ENCODE measurements around the gene TSPAN32.

Gene TSPAN32

DNA sequence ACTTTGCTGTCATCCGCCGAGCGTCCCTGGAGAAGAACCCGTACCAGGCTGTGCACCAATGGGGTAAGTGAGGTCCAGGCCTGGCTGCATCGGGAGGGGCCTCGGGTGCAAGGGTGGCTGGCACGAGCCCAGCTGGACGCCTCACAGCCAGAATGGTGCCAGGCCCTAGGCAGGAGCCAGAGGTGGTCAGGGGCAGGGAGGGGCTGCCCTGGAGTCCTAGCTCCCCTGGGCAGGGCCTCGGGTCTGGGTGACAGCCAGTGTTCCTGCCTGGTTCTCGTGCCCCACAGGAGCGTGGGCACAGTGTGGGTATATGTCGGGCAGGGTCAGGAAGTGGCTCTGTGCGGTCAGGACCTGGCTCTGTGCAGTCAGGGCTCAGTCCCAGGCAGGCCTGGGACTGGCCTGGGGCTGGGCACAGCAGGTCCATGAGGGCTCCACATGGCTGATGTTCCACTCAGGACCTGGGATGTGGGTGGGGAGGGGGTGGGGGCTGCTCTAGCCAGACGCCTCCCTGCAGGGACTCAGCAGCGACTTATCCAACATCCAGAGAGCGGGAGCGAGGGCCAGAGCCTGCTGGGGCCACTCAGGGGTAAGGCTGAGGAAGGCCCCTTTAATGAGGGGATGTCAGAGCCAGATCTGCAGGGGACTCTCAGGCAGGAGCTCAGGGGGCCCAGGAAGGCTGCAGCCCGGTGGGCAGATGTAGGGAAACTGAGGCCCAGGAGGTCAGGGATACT lies 1.2 kb downstream of the TSPAN32 start:
- DNase-seq (ENCODE audit: extremely low read depth in 1 of 2, low read depth in 1 of 2), result no peak

DNA sequence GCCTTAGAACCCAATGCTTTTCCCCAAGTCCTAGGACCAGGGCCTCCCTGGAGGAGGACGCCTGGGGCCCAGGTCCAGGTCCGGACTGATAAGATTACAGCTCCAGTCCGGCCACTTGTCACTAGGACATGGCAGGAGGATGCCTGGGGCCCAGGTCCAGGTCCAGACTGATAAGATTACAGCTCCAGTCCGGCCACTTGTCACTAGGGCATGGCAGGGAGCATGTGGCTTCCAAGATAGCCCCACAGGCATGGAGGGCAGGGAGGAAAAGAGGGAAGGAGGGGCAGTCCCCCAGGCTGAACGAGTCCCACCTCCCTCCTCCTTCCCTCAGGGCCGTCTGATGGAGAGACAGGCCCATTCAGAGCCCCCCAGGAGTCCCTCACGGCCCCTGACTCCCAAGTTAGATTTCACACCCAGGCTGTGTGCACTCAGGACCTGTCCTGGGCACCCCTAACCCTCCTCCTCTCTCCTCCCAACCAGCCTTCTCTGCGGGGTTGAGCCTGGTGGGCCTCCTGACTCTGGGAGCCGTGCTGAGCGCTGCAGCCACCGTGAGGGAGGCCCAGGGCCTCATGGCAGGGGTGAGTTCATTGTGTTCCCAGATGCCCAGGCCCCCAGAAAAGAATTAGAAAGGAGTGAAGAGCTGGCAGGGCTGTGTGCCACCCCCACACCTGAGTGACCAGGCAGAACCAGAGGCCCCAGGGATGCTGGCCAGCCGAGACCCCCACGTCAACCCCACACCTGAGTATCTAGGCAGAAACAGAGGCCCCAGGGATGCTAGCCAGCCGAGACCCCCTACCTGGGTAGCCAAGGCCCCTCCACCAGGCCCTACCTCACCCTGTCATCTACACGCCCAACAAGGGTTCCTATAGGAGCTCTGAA lies 2.1 kb downstream of the TSPAN32 start:
- DNase-seq (ENCODE audit: extremely low read depth in 1 of 2, low read depth in 1 of 2), result no peak

DNA sequence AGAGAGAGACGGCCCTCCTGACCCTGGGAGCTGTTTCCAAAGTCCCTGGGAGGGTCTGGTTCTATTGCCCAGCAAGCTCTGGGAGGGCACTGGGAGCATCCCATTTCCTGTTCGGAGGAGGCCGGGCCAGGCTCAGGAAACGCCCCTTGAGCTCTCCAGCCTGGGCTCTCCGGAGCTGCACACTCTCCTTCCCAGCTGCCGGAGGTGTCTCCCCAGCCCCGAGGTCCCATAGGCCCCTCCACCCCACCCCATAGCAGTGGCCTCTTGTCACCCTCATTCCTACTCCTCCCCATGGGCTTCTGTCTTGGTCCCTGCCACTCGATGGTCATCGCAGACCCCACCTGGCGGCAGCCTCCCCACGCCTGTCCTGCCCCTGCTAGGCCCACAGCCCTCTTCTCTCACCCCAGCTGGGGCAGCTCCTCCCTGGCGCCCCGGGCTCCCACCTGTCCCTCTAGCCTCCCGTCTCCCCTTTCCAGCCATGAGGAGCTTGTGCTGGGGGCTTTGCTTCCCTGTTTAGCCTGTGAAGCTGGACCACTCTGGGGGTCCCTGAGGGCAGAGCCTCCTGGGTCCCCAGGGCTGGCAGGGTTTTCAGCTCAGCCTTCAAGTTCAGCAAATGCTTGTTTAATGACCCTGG lies 2.8 kb downstream of the TSPAN32 start:
- DNase-seq (ENCODE audit: extremely low read depth in 1 of 2, low read depth in 1 of 2), result no peak

DNA sequence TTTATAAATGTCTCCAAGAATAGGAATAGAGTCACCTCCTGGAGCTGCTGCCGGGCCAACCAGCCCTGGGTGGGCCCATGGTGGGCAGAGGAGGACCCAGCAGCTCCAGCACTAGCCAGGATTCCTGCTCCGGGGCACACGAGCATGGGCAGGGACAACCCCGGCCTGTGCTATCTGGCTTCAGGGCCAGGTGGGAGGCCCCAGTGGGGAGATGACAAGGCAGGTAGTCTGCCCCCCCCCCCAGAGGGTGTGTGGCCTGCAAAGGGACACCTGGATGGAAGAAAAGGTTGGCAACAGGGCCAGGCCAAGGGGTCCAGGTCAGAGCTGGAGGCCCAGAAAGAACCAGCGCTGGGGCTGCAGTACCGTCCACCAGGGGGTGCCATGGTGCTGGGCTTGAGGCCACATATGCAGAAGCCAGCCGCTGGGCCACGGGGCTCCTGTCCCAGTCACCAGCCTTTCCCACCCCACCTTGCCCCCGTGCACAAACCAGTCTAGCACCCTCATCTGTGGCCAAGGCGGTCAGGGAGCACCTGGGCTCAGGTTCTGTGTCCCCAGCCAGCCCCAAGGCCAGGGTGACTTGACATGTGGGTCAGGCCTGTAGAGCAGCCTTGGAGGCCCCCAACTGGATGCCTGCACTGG lies 3.4 kb downstream of the TSPAN32 start:
- DNase-seq (ENCODE audit: extremely low read depth in 1 of 2, low read depth in 1 of 2), result peak; percentile 59 to 76

DNA sequence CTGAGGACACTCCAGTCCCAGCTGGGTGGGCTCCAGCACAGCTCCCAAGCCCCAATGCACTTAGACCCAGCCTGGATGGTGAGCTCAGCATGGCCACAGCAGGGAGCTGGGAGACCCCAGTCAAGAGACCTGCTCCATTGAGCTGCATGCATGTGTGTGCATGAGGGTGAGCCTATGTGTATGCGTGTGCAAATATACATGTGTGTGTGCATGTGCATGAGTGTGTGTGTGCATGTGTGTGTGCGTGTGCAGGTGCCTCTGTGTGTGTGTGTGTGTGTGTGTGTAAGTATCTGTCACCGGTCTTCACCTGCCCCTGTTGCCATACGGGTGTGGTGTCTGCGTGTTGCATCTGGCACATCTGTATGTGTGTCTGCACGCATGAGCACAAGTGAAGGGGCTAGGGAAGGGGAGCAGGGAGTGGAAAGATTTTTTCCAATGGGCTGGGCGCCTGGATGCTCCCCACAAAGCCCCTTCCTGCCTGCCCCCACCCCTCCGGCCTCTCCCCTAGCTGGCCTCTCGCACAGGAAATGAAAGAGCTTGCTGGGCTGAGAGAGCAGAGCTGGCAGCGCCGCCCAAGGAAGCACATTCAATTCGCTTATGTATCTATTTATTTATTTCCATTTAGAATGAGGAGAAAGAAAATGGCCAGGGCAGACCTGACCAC lies 4.1 kb downstream of the TSPAN32 start:
- DNase-seq (ENCODE audit: extremely low read depth in 1 of 2, low read depth in 1 of 2), result no peak

DNA sequence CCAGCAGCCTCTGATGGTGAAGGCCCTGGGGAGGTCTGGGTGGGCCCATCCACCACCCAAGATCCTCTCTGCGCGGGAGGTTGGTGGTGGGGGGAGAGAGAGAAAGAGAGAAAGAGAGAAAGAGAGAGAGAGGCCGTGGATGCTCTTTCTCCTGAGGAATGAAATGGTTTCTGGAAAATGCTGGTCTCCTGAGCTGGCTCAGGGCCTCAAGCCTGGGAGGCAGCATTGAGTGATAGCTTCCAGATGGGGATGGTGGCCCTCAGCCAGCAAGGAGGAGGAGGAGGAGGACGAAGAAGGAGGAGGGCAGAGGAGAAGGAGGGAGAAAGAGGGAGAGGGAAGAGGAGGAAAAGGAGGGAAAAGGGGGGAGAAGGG lies 4.6 kb downstream of the TSPAN32 start:
- no peak for DNase-seq (ENCODE audit: extremely low read depth in 1 of 2, low read depth in 1 of 2)

DNA sequence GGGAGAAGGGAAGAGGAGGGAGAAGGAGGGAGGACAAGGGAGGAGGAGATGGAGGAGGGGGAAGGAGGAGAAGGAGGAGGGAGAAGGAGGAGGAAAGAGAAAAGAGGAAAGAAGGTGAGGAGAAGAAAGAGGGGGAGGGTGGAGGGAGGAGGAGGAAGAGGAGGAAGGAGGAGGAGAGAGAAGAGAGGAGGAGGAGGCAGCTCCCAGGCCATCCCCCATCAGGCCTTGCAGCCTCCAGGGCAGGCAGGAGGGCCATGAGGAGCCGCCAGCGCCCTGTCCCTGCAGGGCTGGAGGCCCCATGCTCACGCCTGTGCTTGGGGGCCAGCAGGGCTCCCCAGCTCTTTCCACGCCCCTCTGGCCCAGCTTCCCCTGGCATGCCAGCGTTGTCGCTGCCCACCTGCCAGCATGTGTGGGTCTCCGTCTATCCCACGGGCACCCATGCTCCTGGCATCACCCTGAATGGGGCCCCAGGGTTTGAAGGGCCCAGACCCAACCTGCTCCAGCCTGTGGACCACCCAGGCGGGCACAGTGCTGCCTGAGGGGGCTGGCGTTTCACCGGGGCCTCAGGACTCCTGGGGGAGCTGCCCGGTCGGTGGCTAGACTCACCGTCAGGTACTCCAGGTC lies 5.2 kb downstream of the TSPAN32 start:
- DNase-seq (ENCODE audit: extremely low read depth in 1 of 2, low read depth in 1 of 2), result no peak

DNA sequence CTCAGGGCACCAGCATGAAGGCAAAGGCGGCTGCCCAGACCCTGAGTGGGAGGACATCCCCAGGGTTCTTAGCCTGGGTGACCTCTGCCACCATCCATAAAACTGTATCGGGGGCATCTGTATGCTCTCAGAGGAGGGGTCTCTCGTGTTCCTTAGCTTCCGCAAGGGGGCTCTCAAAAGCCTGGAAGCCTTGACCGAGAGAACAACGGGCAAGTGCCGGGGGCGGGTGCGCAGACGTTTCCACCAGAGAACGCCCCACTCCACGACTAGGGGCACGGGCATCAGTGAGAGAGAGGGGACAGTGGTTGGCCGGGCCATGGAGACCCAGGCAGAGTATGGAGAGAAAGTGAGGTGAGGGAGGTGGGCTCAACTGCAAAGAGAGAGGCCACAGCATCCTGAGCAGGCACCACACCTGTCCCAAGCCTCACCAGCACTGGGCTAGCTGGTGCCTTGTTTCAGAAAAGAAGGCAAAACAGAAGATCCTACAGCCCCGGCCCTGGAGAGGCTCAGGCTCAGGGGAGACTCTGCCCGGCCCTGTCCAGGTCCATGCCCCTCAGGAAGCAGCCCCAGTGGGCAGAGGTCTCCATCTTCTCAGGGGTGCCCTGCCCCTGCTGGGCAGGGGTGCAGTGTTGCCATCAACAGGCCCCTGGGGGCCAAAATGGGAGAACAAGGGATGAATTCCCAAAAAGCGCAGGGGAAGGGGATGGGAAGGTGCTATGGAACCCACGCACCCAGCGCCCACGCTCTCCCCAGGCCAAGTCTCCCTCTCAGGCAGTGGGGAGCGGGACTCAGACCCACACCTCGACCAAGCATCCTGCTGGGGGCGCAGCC lies 5.9 kb downstream of the TSPAN32 start:
- DNase-seq (ENCODE audit: extremely low read depth in 1 of 2, low read depth in 1 of 2), result no peak

DNA sequence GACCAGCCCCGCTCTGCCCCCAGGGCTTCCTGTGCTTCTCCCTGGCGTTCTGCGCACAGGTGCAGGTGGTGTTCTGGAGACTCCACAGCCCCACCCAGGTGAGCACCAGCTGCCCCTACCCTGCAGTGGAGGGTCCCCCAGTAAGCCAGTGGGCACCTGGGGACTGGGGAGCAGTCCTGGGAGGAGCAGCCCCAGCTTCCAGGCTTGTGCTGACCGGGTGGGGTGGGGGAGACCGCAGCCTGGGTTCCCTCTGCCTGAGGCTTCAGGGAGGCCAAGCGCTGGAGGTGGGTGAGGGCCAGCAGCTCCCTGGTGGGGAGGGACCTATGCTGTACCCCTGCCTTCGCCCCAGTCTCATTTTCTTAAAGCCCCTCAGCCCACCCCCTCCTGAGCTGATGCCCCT lies 6.9 kb downstream of the TSPAN32 start:
- no peak for DNase-seq (ENCODE audit: extremely low read depth in 1 of 2, low read depth in 1 of 2)

DNA sequence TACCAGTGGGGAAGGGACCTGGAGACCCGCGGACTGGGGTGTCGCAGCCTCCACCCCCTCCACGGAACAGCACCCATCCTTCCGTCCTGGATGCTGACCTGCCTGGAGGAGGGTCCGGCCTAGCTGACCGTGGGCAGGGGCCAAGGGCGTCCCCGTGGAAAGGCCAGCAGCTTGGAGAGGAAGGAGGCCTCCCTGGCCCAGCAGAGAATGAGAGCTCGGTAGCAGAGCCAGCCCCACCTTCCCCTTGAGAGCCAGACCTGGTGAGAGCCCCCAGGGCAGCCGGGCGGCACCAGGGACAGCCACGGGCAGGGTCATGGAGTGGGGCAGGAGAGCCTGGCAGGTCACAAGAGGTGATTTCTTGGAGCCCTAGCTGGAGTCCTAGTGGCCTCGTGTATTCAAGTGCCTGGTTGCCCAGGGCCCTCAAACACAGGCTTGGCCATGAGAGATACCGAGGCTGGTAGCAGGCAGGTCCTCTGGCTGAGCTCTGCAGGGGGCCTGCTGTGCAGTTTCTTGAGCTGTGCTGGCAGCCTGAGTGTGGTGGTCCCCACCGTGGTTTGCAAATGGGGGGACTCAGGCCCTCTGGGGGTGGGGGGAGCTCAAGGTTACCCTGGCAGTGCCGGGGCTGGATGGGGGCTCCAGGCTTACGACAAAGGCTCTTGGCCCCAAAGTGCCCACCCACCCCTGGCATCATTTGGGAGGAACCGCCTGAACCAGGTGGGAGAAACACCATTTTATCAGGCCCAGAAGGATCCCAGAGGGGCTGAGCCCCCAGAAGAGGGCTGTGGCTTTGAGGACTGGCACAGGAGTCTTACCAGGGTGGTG lies 7.6 kb downstream of the TSPAN32 start:
- DNase-seq (ENCODE audit: extremely low read depth in 1 of 2, low read depth in 1 of 2), result no peak

DNA sequence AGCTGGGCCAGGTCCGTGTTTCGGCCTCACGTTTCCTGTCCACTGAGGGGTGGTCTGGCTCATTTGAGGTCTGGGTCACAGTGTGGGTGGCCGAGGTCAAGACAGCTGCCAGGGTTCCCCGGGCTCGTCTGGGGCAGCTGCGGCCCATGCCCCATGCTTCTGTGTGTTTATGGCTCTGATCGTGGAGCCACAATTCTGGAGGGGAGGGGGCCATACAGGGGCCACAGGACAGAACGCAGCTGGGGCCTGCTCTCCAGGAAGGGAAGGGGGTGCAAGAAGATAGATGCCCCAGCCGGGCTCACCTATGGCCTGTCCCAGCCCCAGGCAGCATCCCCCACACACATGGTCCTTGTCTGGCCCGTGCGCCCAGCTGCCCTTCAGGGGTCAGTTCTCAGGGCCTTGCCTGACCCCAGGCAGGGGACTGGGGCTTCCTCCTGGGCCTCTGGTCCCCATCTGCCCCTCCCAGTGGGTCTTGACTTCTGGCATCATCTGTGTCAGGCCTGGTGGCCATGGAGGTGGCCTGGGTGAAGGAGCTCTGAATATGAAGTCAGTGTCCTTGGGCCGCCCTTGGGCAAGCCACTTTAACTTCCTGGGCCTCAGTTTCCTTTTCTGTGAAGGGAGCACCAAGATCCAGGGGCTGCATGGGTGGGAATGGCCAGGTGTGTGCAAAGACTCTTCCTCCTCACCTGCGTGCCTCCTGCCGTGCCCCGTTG lies 8.4 kb downstream of the TSPAN32 start:
- no peak for DNase-seq (ENCODE audit: extremely low read depth in 1 of 2, low read depth in 1 of 2)

DNA sequence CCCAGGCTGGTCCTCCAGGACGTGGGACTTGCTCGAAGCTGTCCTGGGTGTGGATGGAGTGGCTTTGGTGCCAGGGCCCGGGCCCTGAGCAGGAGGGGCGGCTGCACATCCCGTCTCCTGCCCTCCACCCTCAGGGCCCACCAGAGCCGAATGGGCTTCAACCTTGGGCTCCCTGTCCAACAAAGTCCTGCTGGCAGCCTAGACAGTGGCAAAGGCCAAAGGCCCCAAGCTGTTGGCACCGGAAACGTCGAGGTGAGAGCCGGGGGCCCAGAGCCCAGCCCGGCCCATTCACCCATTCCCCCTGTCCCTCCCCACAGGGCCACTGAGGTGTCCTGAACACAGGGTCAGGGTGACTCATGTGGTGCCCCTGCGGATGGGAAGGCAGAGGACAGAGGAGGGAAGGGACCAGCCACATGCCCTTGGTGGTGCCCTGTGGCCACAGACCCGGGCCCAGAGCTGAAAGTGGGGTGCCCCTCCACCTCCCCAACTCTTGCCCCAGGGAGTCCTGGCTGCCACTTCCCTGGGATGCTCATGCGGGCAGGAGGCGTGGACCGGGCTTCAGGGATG lies 9.1 kb downstream of the TSPAN32 start:
- no peak for DNase-seq (ENCODE audit: extremely low read depth in 1 of 2, low read depth in 1 of 2)

DNA sequence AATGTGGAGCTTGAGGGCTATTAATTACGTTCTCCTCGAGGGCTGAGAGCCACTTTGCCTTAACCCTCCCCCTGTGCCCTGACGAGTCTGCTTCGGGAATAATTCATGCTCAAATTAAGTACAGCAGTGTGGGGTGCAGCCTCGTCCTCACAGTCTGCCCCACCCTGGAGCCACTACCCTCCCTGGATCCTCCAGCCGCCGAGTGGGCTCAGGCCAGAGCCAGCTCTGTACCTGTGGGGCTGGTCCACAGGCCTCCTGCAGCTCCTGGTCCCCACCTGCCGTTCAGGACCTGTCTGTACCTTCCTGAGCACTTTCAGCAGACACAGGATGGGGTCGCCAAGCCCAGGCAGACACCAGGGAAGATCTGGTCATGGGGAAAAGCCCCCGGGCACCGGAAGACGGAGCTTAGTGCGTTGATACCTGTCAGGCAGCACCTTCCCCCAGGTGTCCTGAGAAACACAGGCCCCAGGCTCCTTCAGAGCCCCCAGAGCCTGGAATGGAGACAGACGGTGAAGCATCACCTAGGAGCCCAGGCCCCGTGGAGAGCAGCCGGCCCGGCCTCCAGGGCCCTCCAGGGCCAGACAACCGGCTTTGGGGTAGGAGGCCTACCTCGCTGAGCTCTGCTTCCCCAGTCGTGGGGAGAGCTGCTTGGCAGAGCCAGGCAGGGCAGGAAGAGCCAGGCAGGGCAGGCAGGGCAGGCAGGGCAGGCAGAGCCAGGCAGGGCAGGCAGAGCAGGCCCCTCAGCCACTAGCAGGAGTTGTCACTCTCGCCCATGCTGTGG lies 9.7 kb downstream of the TSPAN32 start:
- DNase-seq (ENCODE audit: extremely low read depth in 1 of 2, low read depth in 1 of 2), result no peak

DNA sequence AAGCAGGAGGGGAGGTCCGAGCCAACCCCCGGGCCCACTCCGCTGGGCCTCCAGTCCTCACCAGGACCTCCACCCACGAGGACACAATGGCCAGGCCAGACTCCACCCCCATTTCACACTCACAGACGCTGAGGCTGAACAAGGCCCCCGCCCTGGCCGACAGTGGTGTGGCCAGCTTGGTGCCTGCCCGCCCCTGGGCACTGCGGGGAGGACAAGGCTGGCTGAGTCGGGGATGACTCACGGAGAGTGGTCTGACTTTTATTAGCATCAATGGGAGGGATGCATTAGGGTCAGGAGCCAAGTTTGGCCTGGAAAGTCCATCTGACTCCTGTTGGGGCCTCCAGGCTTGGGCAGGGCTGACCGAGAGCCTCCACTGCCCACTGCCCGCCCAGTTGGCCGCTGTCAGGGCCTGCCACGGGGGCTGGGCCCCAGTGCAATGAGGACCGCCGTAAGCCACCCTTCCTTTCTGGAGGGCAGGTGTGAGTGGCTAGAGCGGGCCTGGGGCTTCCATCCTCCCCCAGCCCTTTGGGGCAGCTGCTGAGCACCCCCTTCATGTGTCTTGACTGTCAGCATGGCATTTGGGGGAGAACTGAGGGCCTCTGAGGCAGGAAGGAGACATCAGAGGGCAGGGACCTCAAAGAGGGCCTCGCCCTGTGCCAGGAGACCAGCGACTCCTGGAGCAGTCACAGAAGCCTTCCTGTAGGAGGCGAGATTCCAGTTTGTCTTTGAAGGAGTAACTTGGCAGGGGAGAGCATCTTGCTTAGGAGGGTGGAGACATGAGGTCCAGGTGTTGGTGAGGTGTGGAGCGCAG lies 10.6 kb downstream of the TSPAN32 start:
- no peak for DNase-seq (ENCODE audit: extremely low read depth in 1 of 2, low read depth in 1 of 2)

DNA sequence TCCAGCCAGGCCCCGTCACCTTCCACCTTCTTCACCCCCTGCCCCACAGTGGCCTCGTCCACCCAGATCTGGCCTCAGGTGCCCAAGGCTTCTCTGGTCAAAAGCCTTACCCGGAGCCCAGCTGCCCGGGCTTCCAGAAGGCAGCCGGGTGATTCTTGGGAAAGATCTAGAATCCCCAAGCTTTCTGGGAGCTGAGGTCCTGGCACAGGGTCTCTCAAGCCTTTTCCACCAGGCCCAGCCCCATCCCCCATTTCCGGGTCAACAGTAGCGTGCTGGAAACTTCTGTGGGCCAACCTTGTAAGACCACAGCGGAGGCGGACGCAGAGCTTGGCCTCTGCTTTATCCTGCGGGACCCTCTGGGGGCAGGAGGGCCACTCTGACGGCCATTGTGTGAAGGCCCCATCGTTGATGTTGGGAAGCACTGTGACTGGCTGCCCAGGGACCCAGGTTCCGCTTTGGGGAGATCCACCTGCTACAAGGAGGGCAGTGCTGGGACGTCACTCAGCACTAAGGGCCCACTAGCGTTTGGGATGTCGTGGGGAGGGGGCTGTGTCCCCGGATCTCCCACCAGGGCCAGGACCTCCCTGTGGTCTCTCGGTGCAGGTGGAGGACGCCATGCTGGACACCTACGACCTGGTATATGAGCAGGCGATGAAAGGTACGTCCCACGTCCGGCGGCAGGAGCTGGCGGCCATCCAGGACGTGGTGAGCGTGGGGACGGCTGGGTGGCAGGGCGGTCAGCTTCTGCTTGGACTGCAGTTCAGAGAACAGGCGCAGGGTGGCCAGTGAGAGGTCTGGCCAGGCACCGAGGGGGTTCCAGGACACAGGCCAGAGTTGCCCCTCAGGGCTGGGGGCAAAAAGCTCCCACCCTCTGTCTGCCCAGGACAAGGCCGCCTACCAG lies 11.5 kb downstream of the TSPAN32 start:
- no peak for DNase-seq (ENCODE audit: extremely low read depth in 1 of 2, low read depth in 1 of 2)

Data from stimulated activated CD8-positive, alpha-beta memory T cell treated with anti-CD3 and anti-CD28 coated beads, Interleukin-7, amount 100 ng/mL, for 48 hours (primary cell).